B cell (primary cell): ENCODE measurements around the gene CFAP77. TPM values are rescaled to one million over a fixed set of nuclear protein-coding genes. Genes with fewer than 3 reads are reported as not detected.

ENCODE experiments used
- ATAC-seq: fragments of 200-7000 bp; cut with Tn5 transposase; one replicate; pipeline ENCODE4 v1.10.0; 2021; ENCODE audit warnings: low read depth, mild to moderate bottlenecking, moderate number of reproducible peaks, moderate library complexity
- CTCF ChIA-PET: fragments of 350-600 bp; sonication (Branson Sonifier 250); formaldehyde crosslinking; loops from one replicate; lab custom pipeline; 2021; ENCODE audit warnings: antibody characterized with exemption, inconsistent platforms; lab: Charles Lee
- POLR2A ChIA-PET: fragments of 350-600 bp; sonication (Branson Sonifier 250); formaldehyde crosslinking; loops from one replicate; lab custom pipeline; 2021; ENCODE audit warnings: antibody characterized with exemption; lab: Charles Lee
- DNase-seq: peaks from one replicate; pipeline ENCODE4 v3.0.0; 2013
- H2AFZ ChIP-seq: 2 replicates; pipeline ENCODE4 v1.6.1; 2012; ENCODE audit warnings: mild to moderate bottlenecking, low read depth, low read length; ENCODE audit not compliant: insufficient read depth, poor library complexity, severe bottlenecking
- H3K27ac ChIP-seq, 2 donors: 1 replicate in 1 of 2; 2 replicates in 1 of 2; pipeline ENCODE4 v1.5.1; 2012 to 2013; ENCODE audit warnings: low read length in 2 of 2, mild to moderate bottlenecking in 2 of 2, moderate library complexity in 1 of 2
- H3K27me3 ChIP-seq, 4 experiments: fragments of 200-600 bp in 1 of 4; sonication (generic) in 1 of 4; replicated peaks in 1 of 4; 1 replicate in 2 of 4; 2 replicates in 2 of 4; pipeline versions ENCODE4 v1.6.1 to v1.7.0; 2013 to 2016; ENCODE audit warnings: low read length in 3 of 4, mild to moderate bottlenecking in 2 of 4, mixed read lengths in 1 of 4, moderate library complexity in 1 of 4; ENCODE audit not compliant: insufficient read depth in 4 of 4, control insufficient read depth in 3 of 4; ENCODE audit errors: control extremely low read depth in 1 of 4
- H3K36me3 ChIP-seq, 2 experiments: replicated peaks in 1 of 2; 1 replicate in 1 of 2; 2 replicates in 1 of 2; pipeline versions ENCODE4 v1.6.1 to v1.7.1; 2013; ENCODE audit warnings: low read length in 1 of 2; ENCODE audit not compliant: insufficient read depth in 2 of 2, control insufficient read depth in 1 of 2; ENCODE audit errors: control extremely low read depth in 1 of 2, extremely low read depth in 1 of 2
- H3K4me1 ChIP-seq, 2 donors: fragments of 200-600 bp in 1 of 2; sonication (generic) in 1 of 2; 1 replicate in 1 of 2; 2 replicates in 1 of 2; pipeline versions ENCODE4 v1.5.1 to v1.6.1; 2013 to 2017; ENCODE audit warnings: low read length in 2 of 2; ENCODE audit not compliant: control insufficient read depth in 2 of 2, insufficient read depth in 2 of 2
- H3K4me2 ChIP-seq: replicated peaks from 2 replicates; pipeline ENCODE3; 2012; ENCODE audit warnings: mild to moderate bottlenecking, low read depth, low read length; ENCODE audit not compliant: poor library complexity, severe bottlenecking
- H3K4me3 ChIP-seq, 5 experiments: fragments of 200-600 bp in 1 of 5; sonication (generic) in 1 of 5; 1 replicate in 3 of 5; 2 replicates in 2 of 5; pipeline versions ENCODE4 v1.5.1 to v1.7.0; 2011 to 2016; ENCODE audit warnings: low read length in 4 of 5, mild to moderate bottlenecking in 4 of 5, low read depth in 2 of 5, control low read depth in 1 of 5, moderate library complexity in 1 of 5; ENCODE audit not compliant: insufficient read depth in 1 of 5; ENCODE audit errors: control extremely low read depth in 1 of 5, extremely low read depth in 1 of 5
- H3K79me2 ChIP-seq: fragments of 200-600 bp; sonication (generic); one replicate; pipeline ENCODE4 v1.6.0; 2016; ENCODE audit warnings: low read length; ENCODE audit not compliant: control insufficient read depth, insufficient read depth
- H3K9ac ChIP-seq: fragments of 200-600 bp; sonication (generic); 2 replicates; pipeline ENCODE4 v1.6.1; 2017; ENCODE audit warnings: mild to moderate bottlenecking, low read length, moderate library complexity
- H3K9me3 ChIP-seq, 3 donors: one replicate each; pipeline versions ENCODE4 v1.6.1 to v1.7.1; 2013; ENCODE audit warnings: low read length in 2 of 3; ENCODE audit not compliant: control insufficient read depth in 2 of 3, insufficient read depth in 1 of 3; ENCODE audit errors: control extremely low read depth in 1 of 3
- H4K20me1 ChIP-seq: 2 replicates; pipeline ENCODE4 v1.6.0; 2012; ENCODE audit warnings: mild to moderate bottlenecking, low read length; ENCODE audit not compliant: insufficient read depth, control insufficient read depth, poor library complexity, severe bottlenecking
- H3K27ac Mint-ChIP-seq: one replicate; pipeline ENCODE4 v1.8.0; 2021; ENCODE audit warnings: mixed read lengths
- H3K27me3 Mint-ChIP-seq: one replicate; pipeline ENCODE4 v1.8.0; 2021; ENCODE audit warnings: mixed read lengths
- H3K4me1 Mint-ChIP-seq: one replicate; pipeline ENCODE4 v1.8.0; 2021; ENCODE audit warnings: mixed read lengths
- H3K4me3 Mint-ChIP-seq: one replicate; pipeline ENCODE4 v1.8.0; 2021; ENCODE audit warnings: mixed read lengths
- H3K9me3 Mint-ChIP-seq: one replicate; pipeline ENCODE4 v1.8.0; 2022; ENCODE audit warnings: mixed read lengths; ENCODE audit not compliant: insufficient read depth
- EZH2 ChIP-seq: IDR thresholded peaks from 2 replicates; pipeline ENCODE4 v1.6.1; 2012; ENCODE audit warnings: borderline replicate concordance, low read depth, mild to moderate bottlenecking, moderate library complexity, low read length; ENCODE audit not compliant: insufficient read depth, poor library complexity, severe bottlenecking
- WGBS: methylation state at CpG from one replicate; pipeline ENCODE4 v1.1.5; 2013; ENCODE audit warnings: missing lambda C conversion rate; ENCODE audit not compliant: insufficient coverage; 5-methylcytosine and 5-hydroxymethylcytosine counted together
- intact Hi-C: fragments of 100-400 bp; cut with micrococcal nuclease; formaldehyde crosslinking; loops from one replicate; pipeline ENCODE4 v1.10.0; 2022
- polyA plus RNA-seq: library from polyadenylated mRNA; depleted of rRNA; stranded (reverse); fragments of >200 nt; gene quantifications from 2 replicates; pipeline ENCODE4 v1.2.3, GENCODE V29; 2012
- total RNA-seq, 2 donors: library from RNA; stranded (reverse); fragments of 120-200 nt in 1 of 2; gene quantifications; 1 replicate in 1 of 2; 2 replicates in 1 of 2; pipeline versions ENCODE4 v1.2.3 to v1.2.4, GENCODE V29; 2013 to 2022
- TF ChIP-seq, protein P1 (sequence below): fragments of 200-600 bp; IDR thresholded peaks from one replicate; pipeline ENCODE4 v1.8.0; 2022; ENCODE audit warnings: antibody characterized with exemption, mild to moderate bottlenecking

CFAP77 gene
- total and polyA plus RNA-seq, 2 donors (not counting 1 experiment from before 2014, with no cell fraction given) = not detected

GRCh38 chr9:132494857-132495256 is 84.8 kb downstream of the CFAP77 start:
- Mint-ChIP-seq H3K4me1 (no peaks in the 10 kb centered on the region), H3K27me3 (peaks cover 24% of the 10 kb centered on the region), H3K9me3 (no peaks in the 10 kb centered on the region), H3K4me3 (no peak overlapping the region), H3K27ac (no peak overlapping the region)
- H3K4me1 ChIP-seq = no peaks in the 10 kb centered on the region
- no peaks in the 10 kb centered on the region for H3K36me3 ChIP-seq
- no peak overlapping the region for H2AFZ ChIP-seq
- H3K27ac ChIP-seq = no peak overlapping the region
- H3K9ac ChIP-seq = no peak overlapping the region
- H3K9me3 ChIP-seq = peaks cover 0 to 9% (median 0%) of the 10 kb centered on the region in 3 donors
- intact Hi-C loops = no loop called here
- H3K27me3 ChIP-seq = peaks cover 0 to 7% (median 0%) of the 10 kb centered on the region in 4 experiments
- TF ChIP-seq, protein P1, sequence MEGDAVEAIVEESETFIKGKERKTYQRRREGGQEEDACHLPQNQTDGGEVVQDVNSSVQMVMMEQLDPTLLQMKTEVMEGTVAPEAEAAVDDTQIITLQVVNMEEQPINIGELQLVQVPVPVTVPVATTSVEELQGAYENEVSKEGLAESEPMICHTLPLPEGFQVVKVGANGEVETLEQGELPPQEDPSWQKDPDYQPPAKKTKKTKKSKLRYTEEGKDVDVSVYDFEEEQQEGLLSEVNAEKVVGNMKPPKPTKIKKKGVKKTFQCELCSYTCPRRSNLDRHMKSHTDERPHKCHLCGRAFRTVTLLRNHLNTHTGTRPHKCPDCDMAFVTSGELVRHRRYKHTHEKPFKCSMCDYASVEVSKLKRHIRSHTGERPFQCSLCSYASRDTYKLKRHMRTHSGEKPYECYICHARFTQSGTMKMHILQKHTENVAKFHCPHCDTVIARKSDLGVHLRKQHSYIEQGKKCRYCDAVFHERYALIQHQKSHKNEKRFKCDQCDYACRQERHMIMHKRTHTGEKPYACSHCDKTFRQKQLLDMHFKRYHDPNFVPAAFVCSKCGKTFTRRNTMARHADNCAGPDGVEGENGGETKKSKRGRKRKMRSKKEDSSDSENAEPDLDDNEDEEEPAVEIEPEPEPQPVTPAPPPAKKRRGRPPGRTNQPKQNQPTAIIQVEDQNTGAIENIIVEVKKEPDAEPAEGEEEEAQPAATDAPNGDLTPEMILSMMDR = no peak
- no peak for TF ChIP-seq EZH2
- H3K4me3 ChIP-seq = no peak overlapping the region
- no peaks in the 10 kb centered on the region for H3K79me2 ChIP-seq
- POLR2A ChIA-PET = interaction anchor here (0.6 kb wide), 1 partner anchor 247 kb away, joined by 3 read pairs; no protein-coding TSS in a partner anchor
- CTCF ChIA-PET = no interaction called here
- DNase-seq (no peak), ATAC-seq (no peak)
- H4K20me1 ChIP-seq = no peaks in the 10 kb centered on the region
- WGBS = no CpG with 5 or more reads among the region's 2 CpGs
- H3K4me2 ChIP-seq = no peak overlapping the region

DNA sequence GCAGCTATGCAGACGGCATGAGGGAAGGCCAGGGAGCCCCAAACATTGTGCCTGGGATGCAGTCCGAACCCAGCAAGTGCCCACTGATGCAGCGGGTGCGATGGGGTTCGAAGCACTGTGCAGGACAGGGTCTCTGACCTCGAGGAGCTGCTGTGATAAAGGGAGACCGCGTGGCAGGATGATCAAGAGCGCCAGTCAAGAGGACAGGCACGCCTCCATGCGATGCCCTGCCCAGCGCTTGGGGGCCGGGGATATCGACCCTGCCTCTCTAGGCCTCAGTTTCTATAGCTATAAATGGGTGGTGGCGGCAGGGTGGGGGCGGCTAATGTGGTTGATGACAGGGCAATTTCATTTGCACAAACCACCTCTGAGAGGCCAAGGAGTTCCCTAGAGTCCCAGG is 87.7 kb downstream of the CFAP77 start:
- CTCF ChIA-PET = interaction anchor here (2.3 kb wide), 1 partner anchor 10 kb away, joined by 13 read pairs; no protein-coding TSS in a partner anchor
- no peak overlapping the region for H3K9ac ChIP-seq
- H3K4me3 ChIP-seq = no peak overlapping the region
- Mint-ChIP-seq H3K9me3 (no peaks in the 10 kb centered on the region), H3K4me1 (no peaks in the 10 kb centered on the region), H3K27me3 (peaks cover 20% of the 10 kb centered on the region), H3K4me3 (no peak overlapping the region), H3K27ac (no peak overlapping the region)
- POLR2A ChIA-PET = no interaction called here
- no peaks in the 10 kb centered on the region for H3K4me1 ChIP-seq
- H3K27me3 ChIP-seq = peaks cover 0 to 2% (median 0%) of the 10 kb centered on the region in 4 experiments
- no peaks in the 10 kb centered on the region for H3K36me3 ChIP-seq
- no peak overlapping the region for H3K27ac ChIP-seq
- no peak for ATAC-seq
- no peak for TF ChIP-seq EZH2
- TF ChIP-seq, protein P1 = no peak
- no peak overlapping the region for H3K4me2 ChIP-seq
- DNase-seq = no peak
- H3K79me2 ChIP-seq = no peaks in the 10 kb centered on the region
- intact Hi-C loops = no loop called here
- H2AFZ ChIP-seq = no peak overlapping the region
- H3K9me3 ChIP-seq = peaks cover 0 to 9% (median 0%) of the 10 kb centered on the region in 3 donors
- H4K20me1 ChIP-seq = no peaks in the 10 kb centered on the region
- WGBS = 95% methylated on average over 12 of the region's 16 CpGs
